GM21723 (cell line): ENCODE measurements around the gene SMARCA4.
A peak's percentile ranks its signal among the peaks of the same experiment; 100 is the strongest.
"Not testable (repeated sequence)": the region's sequence is repeated elsewhere in the genome, so short reads cannot be mapped to it uniquely, and the experiment has no call there.

Source experiments
- ATAC-seq: cut with Tn5 transposase; IDR thresholded peaks from one replicate; pipeline ENCODE4 v1.9.1; 2021; ENCODE audit warnings: mild to moderate bottlenecking, moderate library complexity; ENCODE audit not compliant: unreplicated experiment

SMARCA4 gene

GRCh38 chr19:11092181-11092538 lies 131.3 kb downstream of the SMARCA4 start:
- no peak for ATAC-seq

- no peak for ATAC-seq
These were observed 132.9 kb downstream of the SMARCA4 start for GRCh38 chr19:11093689-11094238.

- no peak for ATAC-seq
These were observed 133.7 kb downstream of the SMARCA4 start for GRCh38 chr19:11094520-11094894.

GRCh38 chr19:11096210-11096841 lies 135.5 kb downstream of the SMARCA4 start:
- peak; percentile 51 for ATAC-seq

- ATAC-seq: not testable (repeated sequence)
These were observed 136.5 kb downstream of the SMARCA4 start for GRCh38 chr19:11097367-11097766.

GRCh38 chr19:11098327-11098726 lies 137.5 kb downstream of the SMARCA4 start:
- no peak for ATAC-seq

- no peak for ATAC-seq
These were observed 138.0 kb downstream of the SMARCA4 start for GRCh38 chr19:11098861-11099260.

DNA sequence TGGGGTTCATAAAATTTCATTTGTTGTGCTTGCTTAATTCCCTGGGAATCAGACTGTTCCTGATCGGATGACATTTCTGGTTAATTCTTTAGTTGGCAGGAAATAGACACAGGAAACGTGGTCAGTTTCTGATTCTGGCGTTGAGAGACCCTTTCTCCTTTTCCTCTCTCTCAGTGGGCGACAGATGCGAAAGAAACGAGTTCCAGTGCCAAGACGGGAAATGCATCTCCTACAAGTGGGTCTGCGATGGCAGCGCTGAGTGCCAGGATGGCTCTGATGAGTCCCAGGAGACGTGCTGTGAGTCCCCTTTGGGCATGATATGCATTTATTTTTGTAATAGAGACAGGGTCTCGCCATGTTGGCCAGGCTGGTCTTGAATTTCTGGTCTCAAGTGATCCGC lies 139.2 kb downstream of the SMARCA4 start:
- ATAC-seq: no peak

- no peak for ATAC-seq
These were observed 140.2 kb downstream of the SMARCA4 start for GRCh38 chr19:11101057-11101456.

DNA sequence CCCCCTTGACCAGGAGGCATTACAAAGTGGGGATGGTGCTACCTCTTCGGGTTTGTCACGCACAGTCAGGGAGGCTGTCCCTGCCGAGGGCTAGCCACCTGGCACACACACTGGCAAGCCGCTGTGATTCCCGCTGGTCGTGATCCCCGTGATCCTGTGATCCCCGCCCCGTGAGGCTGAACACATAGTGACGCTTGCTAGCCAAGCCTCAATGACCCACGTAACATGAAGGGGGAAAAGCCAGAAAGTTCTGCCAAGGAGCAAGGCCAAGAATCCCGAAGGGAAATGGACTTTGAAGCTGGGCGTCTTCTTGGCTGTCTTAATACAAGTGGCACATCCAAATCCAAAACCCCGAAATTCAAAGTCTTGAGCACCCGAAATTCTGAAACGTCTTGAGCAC lies 142.1 kb downstream of the SMARCA4 start:
- ATAC-seq: no peak

DNA sequence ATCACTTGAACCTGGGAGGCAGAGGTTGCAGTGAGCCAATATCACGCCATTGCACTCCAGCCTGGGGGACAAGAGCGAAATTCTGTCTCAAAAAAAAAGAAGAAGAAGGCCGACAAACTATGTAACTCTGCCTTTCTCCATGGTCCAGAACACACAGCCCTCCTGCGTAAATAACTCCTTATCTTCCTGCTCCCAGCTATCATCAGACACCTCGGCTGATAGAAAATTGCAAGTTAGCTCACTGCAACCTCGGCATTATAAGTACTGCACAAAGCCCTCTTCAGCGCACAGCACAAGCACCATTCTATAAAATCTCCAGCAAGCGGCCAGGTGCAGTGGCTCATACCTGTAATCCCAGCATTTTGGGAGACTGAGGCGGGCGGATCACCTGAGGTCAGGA lies 142.8 kb downstream of the SMARCA4 start:
- not testable (repeated sequence) for ATAC-seq

GRCh38 chr19:11105014-11105636 lies 144.3 kb downstream of the SMARCA4 start:
- ATAC-seq: no peak

- ATAC-seq: no peak
These were observed 145.6 kb downstream of the SMARCA4 start for GRCh38 chr19:11106477-11106876.

- ATAC-seq: no peak
These were observed 147.9 kb downstream of the SMARCA4 start for GRCh38 chr19:11108746-11109145.

DNA sequence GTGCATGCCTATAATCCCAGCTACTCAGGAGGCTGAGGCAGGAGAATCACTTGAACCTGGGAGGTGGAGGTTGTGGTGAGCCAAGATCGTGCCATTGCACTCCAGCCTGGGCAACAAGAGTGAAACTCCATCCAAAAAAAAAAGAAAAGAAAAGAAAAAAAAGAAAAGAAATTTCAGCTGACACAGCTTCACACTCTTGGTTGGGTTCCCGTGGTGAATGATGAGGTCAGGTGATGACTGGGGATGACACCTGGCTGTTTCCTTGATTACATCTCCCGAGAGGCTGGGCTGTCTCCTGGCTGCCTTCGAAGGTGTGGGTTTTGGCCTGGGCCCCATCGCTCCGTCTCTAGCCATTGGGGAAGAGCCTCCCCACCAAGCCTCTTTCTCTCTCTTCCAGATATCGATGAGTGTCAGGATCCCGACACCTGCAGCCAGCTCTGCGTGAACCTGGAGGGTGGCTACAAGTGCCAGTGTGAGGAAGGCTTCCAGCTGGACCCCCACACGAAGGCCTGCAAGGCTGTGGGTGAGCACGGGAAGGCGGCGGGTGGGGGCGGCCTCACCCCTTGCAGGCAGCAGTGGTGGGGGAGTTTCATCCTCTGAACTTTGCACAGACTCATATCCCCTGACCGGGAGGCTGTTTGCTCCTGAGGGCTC lies 150.4 kb downstream of the SMARCA4 start:
- no peak for ATAC-seq

DNA sequence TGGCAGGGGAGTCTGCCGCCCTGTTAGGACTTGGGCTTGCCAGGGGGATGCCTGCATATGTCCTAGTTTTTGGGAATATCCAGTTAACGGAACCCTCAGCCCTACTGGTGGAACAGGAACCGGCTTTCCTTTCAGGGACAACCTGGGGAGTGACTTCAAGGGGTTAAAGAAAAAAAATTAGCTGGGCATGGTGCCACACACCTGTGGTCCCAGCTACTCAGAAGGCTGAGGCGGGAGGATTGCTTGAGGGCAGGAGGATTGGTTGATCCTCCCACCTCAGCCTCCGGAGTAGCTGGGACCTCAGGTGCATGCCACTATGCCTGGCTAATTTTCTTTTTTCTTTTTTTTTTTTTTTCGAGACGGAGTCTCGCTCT lies 150.9 kb downstream of the SMARCA4 start:
- no peak for ATAC-seq
